Heart left ventricle (tissue), 16 donors: Measurements from ENCODE around the gene PIGZ. TPM values are rescaled to one million over a fixed set of nuclear protein-coding genes. Genes with fewer than 3 reads are reported as not detected.

Experiments
- ATAC-seq, 4 donors: fragments of 200-7000 bp; cut with Tn5 transposase; one replicate each; pipeline ENCODE4 v1.9.1; 2020 to 2022; ENCODE audit warnings: moderate library complexity in 4 of 4, mild to moderate bottlenecking in 3 of 4, moderate number of reproducible peaks in 1 of 4
- DNase-seq, 5 donors: peaks; one replicate each; pipeline ENCODE4 v3.0.0-alpha.2; 2020
- H3K27ac ChIP-seq, 12 donors: fragments of 200-600 bp; sonication (generic) in 4 of 12; one replicate each; pipeline versions ENCODE4 v1.5.0 to v1.8.0; 2016 to 2022; ENCODE audit warnings: mild to moderate bottlenecking in 2 of 12
- H3K27me3 ChIP-seq, 9 donors: fragments of 200-600 bp; sonication (generic) in 2 of 9; one replicate each; pipeline versions ENCODE4 v1.5.1 to v1.8.0; 2016 to 2022; ENCODE audit warnings: mild to moderate bottlenecking in 3 of 9
- H3K36me3 ChIP-seq, 9 donors: fragments of 200-600 bp; sonication (generic) in 2 of 9; one replicate each; pipeline versions ENCODE4 v1.5.0 to v1.8.0; 2018 to 2022; ENCODE audit warnings: mild to moderate bottlenecking in 2 of 9
- H3K4me1 ChIP-seq, 12 donors: fragments of 200-600 bp; sonication (generic) in 4 of 12; one replicate each; pipeline versions ENCODE4 v1.5.0 to v1.8.0; 2016 to 2022; ENCODE audit warnings: mild to moderate bottlenecking in 3 of 12
- H3K4me3 ChIP-seq, 12 donors: fragments of 200-600 bp; sonication (generic) in 4 of 12; one replicate each; pipeline versions ENCODE4 v1.5.0 to v1.8.0; 2017 to 2022; ENCODE audit warnings: mild to moderate bottlenecking in 9 of 12, moderate library complexity in 4 of 12
- H3K9me3 ChIP-seq, 12 donors: fragments of 200-600 bp; sonication (generic) in 4 of 12; one replicate each; pipeline versions ENCODE4 v1.5.0 to v1.8.0; 2016 to 2022; ENCODE audit warnings: mild to moderate bottlenecking in 1 of 12
- POLR2A ChIP-seq, 2 donors: fragments of 450-650 bp; IDR thresholded peaks; one replicate each; pipeline ENCODE4 v1.6.1; 2017; ENCODE audit warnings: antibody characterized with exemption in 2 of 2, mild to moderate bottlenecking in 2 of 2, moderate library complexity in 2 of 2
- WGBS, 4 donors: extraction: QIAGEN DNeasy Blood & Tissue Kit in 2 of 4; methylation state at CpG; one replicate each; pipeline versions ENCODE4 v1.1.5 to v1.1.7; 2013 to 2018; 5-methylcytosine and 5-hydroxymethylcytosine counted together
- intact Hi-C, 10 donors: fragments of 100-400 bp; cut with DNase I; formaldehyde crosslinking; loops; one replicate each; pipeline versions ENCODE4 v1.11.1 to v1.14.2; 2022
- polyA plus RNA-seq, 2 donors: library from polyadenylated mRNA; stranded (reverse); fragments of 200-250 nt; gene quantifications; one replicate each; pipeline ENCODE4 v1.2.3, GENCODE V29; 2013
- total RNA-seq, 9 donors: library from RNA; depleted of rRNA in 2 of 9; stranded (reverse); fragments of >200 nt in 2 of 9; fragmentation: NEBNext Ultra II Directional in 3 of 9; extraction: Animal tissue kit (Norgen Biotek cat#: 25700) in 3 of 9; gene quantifications; one replicate each; pipeline versions ENCODE4 v1.1.0 to v1.2.4, GENCODE V29; 2016 to 2023
- TF ChIP-seq, protein P1 (sequence below), 12 donors: fragments of 200-600 bp; sonication (generic) in 4 of 12; IDR thresholded peaks; one replicate each; pipeline versions ENCODE4 v1.5.0 to v1.8.0; 2018 to 2022; ENCODE audit warnings: antibody characterized with exemption in 12 of 12, mild to moderate bottlenecking in 5 of 12
- donor health status: ischemic (EF 13 %, LVEDD 7.1; RV severe dilation, severe dysfunction).
- donor health status: healthy with polysubstance abuse.
- donor health status: DM: no; HTN: yes; CAD: no.
- donor health status: DM: no; HTN: no; CAD: no.
- donor health status: ischemic (EF 25% LVEDD 6.9; RV normal size, moderate dysfunction).
- donor health status: ischemic (EF 25% LVEDD 5.7; RV mildly dilated, moderate dysfunction).
- donor health status: healthy.
- donor health status: DM: yes; HTN: yes; CAD: no.
- donor health status: ischemic (EF 35%, LVEDD 5.7; RV mildly dilated, moderate dysfunction).
- donor health status: nonischemic (EF 11% LVEDD 7.7; RV severe dilation, severe dysfunction).
- donor health status: DM: yes; HTN: yes; CAD: no.
- donor health status: PGD.
- donor health status: ischemic (EF 29% LVEDD 5.4; RV normal size, mild dysfunction).
- donor health status: nonischemic (EF 23%, LVEDD 6.1; RV moderate dilation, normal function).

PIGZ gene
- total and polyA plus RNA-seq, 11 donors = 2.3 to 8.0 (median 5.9) TPM

GRCh38 chr3:196949285-196949619, 19.4 kb downstream of the PIGZ start:
- 76 to 88% (median 77%) methylated on average over 5 to 6 of the region's 6 CpGs for WGBS, 4 donors
- no peak overlapping the region for H3K4me3 ChIP-seq
- ATAC-seq = no peak
- peaks cover 0 to 4% (median 0%) of the 10 kb centered on the region in 12 donors for H3K4me1 ChIP-seq
- intact Hi-C loops = loop anchor here in 1 of 10 donors (10.0 kb wide), 1 partner anchor 214 kb away; the partner anchor contains the start of gene PAK2
- H3K36me3 ChIP-seq = peaks cover 0 to 20% (median 8%) of the 10 kb centered on the region in 9 donors
- no peak for DNase-seq
- TF ChIP-seq, protein P1, sequence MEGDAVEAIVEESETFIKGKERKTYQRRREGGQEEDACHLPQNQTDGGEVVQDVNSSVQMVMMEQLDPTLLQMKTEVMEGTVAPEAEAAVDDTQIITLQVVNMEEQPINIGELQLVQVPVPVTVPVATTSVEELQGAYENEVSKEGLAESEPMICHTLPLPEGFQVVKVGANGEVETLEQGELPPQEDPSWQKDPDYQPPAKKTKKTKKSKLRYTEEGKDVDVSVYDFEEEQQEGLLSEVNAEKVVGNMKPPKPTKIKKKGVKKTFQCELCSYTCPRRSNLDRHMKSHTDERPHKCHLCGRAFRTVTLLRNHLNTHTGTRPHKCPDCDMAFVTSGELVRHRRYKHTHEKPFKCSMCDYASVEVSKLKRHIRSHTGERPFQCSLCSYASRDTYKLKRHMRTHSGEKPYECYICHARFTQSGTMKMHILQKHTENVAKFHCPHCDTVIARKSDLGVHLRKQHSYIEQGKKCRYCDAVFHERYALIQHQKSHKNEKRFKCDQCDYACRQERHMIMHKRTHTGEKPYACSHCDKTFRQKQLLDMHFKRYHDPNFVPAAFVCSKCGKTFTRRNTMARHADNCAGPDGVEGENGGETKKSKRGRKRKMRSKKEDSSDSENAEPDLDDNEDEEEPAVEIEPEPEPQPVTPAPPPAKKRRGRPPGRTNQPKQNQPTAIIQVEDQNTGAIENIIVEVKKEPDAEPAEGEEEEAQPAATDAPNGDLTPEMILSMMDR (IDR thresholded peaks at IDR 0.05) = no peak
- no peak for TF ChIP-seq POLR2A (IDR thresholded peaks at IDR 0.05)
- H3K27me3 ChIP-seq = no peaks in the 10 kb centered on the region
- H3K27ac ChIP-seq = no peak overlapping the region
- no peaks in the 10 kb centered on the region for H3K9me3 ChIP-seq

DNA sequence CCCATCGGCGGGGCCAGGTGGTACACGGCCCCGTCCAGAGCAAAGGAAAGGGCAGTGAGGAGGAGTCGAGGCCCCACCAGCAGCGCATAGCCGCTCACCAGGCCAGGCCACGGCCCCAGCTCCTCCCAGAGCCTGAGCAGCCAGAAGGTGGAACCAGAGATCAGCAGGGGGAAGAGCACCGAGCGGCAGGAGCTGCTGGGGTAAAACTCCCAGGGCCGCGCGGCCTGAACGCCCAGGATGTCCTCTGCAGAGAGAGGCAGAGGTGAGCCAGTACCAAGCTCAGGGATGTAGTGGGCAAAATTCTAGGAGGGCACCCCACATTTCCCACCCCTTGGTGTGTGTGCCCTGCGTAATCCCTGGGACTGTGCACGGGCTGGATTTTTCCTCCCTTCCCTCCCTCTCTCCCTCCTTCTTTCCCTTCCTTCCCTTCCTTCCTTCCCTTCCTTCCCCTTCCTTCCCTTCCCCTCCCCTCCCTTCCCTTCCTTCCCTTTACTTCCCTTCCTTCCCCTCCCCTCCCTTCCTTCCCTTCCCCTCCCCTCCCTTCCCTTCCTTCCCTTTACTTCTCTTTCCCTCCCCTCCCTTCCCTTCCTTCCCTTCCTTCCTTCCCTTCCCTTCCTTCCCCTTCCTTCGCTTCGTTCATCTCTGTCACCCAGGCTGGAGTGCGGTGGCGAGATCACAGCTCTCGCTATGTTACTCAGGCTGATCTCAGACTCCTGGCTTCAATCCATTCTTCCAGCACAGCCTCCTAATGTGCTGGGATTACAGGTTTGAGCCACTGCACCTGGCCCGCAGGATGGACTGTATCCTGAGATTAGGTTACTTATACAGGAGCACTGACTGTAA, 20.0 kb downstream of the PIGZ start:
- intact Hi-C loops = loop anchor here in 1 of 10 donors (10.0 kb wide), 1 partner anchor 214 kb away; the partner anchor contains the start of gene PAK2
- H3K27ac ChIP-seq = no peak overlapping the region
- H3K27me3 ChIP-seq = no peaks in the 10 kb centered on the region
- H3K9me3 ChIP-seq = no peaks in the 10 kb centered on the region
- no peak for TF ChIP-seq POLR2A (IDR thresholded peaks at IDR 0.05)
- TF ChIP-seq, protein P1 (IDR thresholded peaks at IDR 0.05) = no peak
- H3K36me3 ChIP-seq = peaks cover 0 to 20% (median 8%) of the 10 kb centered on the region in 9 donors
- H3K4me1 ChIP-seq = peaks cover 0 to 10% (median 3%) of the 10 kb centered on the region in 12 donors
- H3K4me3 ChIP-seq = no peak overlapping the region
- ATAC-seq = peak in 1 of 4 donors; percentile 11
- DNase-seq = no peak
- 42 to 52% (median 49%) methylated on average over 20 to 22 of the region's 22 CpGs for WGBS, 4 donors

DNA sequence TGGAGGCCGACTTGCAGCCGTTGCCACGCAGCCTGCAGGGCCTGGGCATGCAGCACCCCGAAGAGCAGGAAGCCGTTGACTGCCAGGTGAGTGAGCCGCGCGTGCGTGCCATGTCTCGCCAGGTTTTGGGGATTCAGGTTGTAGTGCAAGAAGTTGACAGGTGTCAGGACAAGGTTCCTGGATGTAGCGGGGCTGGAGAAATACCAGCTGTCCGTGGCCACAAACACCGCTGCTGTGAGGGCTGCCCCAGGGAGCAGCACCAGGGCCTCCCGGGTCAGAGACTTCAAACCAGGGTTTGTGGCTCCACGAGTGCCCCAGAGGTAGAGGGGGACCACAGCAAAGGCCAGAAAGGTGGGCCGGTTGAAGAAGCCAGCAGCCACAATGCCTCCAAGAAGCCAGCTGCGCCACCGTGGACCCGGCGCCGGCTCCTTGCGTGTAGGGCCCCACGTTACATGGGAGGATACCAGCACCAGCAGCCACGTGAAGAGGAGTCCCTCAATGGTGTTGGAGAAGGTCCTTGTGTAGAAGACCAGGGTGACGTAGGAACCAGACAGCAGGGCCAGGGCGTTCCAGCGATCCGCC, 20.7 kb downstream of the PIGZ start:
- intact Hi-C loops = loop anchor here in 1 of 10 donors (10.0 kb wide), 1 partner anchor 213 kb away; the partner anchor contains the start of gene PAK2
- H3K4me3 ChIP-seq = no peak overlapping the region
- no peak overlapping the region for H3K27ac ChIP-seq
- H3K4me1 ChIP-seq = peaks cover 3 to 17% (median 9%) of the 10 kb centered on the region in 12 donors
- TF ChIP-seq, protein P1 (IDR thresholded peaks at IDR 0.05) = no peak
- TF ChIP-seq POLR2A (IDR thresholded peaks at IDR 0.05) = no peak
- DNase-seq (no peak), ATAC-seq (no peak)
- WGBS, 4 donors = 82 to 91% (median 88%) methylated on average over 15 to 28 of the region's 28 CpGs
- peaks cover 0 to 20% (median 8%) of the 10 kb centered on the region in 9 donors for H3K36me3 ChIP-seq
- H3K27me3 ChIP-seq = no peaks in the 10 kb centered on the region
- no peaks in the 10 kb centered on the region for H3K9me3 ChIP-seq
